GM23338 (cell line): ENCODE measurements around the gene FYN. TPM values are rescaled to one million over a fixed set of nuclear protein-coding genes. Genes with fewer than 3 reads are reported as not detected.

Source experiments
- ATAC-seq: fragments of 200-7000 bp; cut with Tn5 transposase; 3 replicates; pipeline ENCODE4 v1.9.1; 2020
- DNase-seq: peaks from one replicate; pipeline ENCODE4 v3.0.0-alpha.2; 2015; ENCODE audit warnings: low spot score
- H2AFZ ChIP-seq: fragments of 200-600 bp; sonication (generic); 2 replicates; pipeline ENCODE4 v1.8.0; 2016; ENCODE audit warnings: antibody characterized with exemption, mild to moderate bottlenecking, moderate library complexity
- H3F3A ChIP-seq: fragments of 200-600 bp; sonication (generic); replicated peaks from 2 replicates; pipeline ENCODE4 v1.8.0; 2017; ENCODE audit warnings: antibody characterized with exemption, mixed run types, low read depth
- H3K27ac ChIP-seq: fragments of 200-600 bp; sonication (generic); 2 replicates; pipeline ENCODE4 v1.6.1; 2016; ENCODE audit warnings: low read depth
- H3K27me3 ChIP-seq: fragments of 200-600 bp; sonication (generic); 2 replicates; pipeline ENCODE4 v1.8.0; 2016; ENCODE audit warnings: mild to moderate bottlenecking, mixed run types, moderate library complexity; ENCODE audit not compliant: insufficient read depth
- H3K36me3 ChIP-seq: fragments of 200-600 bp; sonication (generic); 2 replicates; pipeline ENCODE4 v1.8.0; 2016; ENCODE audit warnings: mild to moderate bottlenecking; ENCODE audit not compliant: insufficient read depth
- H3K4me1 ChIP-seq: fragments of 200-600 bp; sonication (generic); 2 replicates; pipeline ENCODE4 v1.8.0; 2016; ENCODE audit warnings: mild to moderate bottlenecking, moderate library complexity; ENCODE audit not compliant: insufficient read depth
- H3K4me2 ChIP-seq: fragments of 200-600 bp; sonication (generic); 2 replicates; pipeline ENCODE4 v1.7.1; 2017; ENCODE audit warnings: mixed run types
- H3K4me3 ChIP-seq: fragments of 200-600 bp; sonication (generic); 2 replicates; pipeline ENCODE4 v1.6.1; 2016; ENCODE audit warnings: mixed run types
- H3K79me2 ChIP-seq: fragments of 200-600 bp; sonication (generic); replicated peaks from 2 replicates; pipeline ENCODE4 v1.8.0; 2017; ENCODE audit warnings: mild to moderate bottlenecking; ENCODE audit not compliant: insufficient read depth
- H3K9me2 ChIP-seq: fragments of 200-600 bp; sonication (generic); 2 replicates; pipeline ENCODE4 v1.8.0; 2017; ENCODE audit not compliant: insufficient read depth
- H4K20me1 ChIP-seq: fragments of 200-600 bp; sonication (generic); replicated peaks from 2 replicates; pipeline ENCODE4 v1.8.0; 2017; ENCODE audit warnings: mild to moderate bottlenecking; ENCODE audit not compliant: insufficient read depth
- H3K27ac Mint-ChIP-seq: 2 replicates; pipeline ENCODE4 v1.8.0; 2020; ENCODE audit warnings: inconsistent platforms, mild to moderate bottlenecking, moderate library complexity, mixed read lengths
- H3K27me3 Mint-ChIP-seq: 3 replicates; pipeline ENCODE4 v1.8.0; 2022; ENCODE audit warnings: low read depth, mild to moderate bottlenecking, moderate library complexity, mixed read lengths, inconsistent platforms; ENCODE audit not compliant: insufficient read depth, poor library complexity
- H3K36me3 Mint-ChIP-seq: 3 replicates; pipeline ENCODE4 v1.8.0; 2021; ENCODE audit warnings: low read depth, mild to moderate bottlenecking, inconsistent platforms, moderate library complexity, mixed read lengths
- H3K4me1 Mint-ChIP-seq: 3 replicates; pipeline ENCODE4 v1.8.0; 2020; ENCODE audit warnings: mild to moderate bottlenecking, inconsistent platforms, mixed read lengths
- H3K4me3 Mint-ChIP-seq: 3 replicates; pipeline ENCODE4 v1.8.0; 2021; ENCODE audit warnings: moderate library complexity, mild to moderate bottlenecking, inconsistent platforms, mixed read lengths
- H3K9me3 Mint-ChIP-seq: 3 replicates; pipeline ENCODE4 v1.8.0; 2020; ENCODE audit warnings: moderate library complexity, mild to moderate bottlenecking, inconsistent platforms, mixed read lengths
- CREB1 ChIP-seq: fragments of 250-450 bp; sonication (Bioruptor Pico); IDR thresholded peaks from 2 replicates; pipeline ENCODE4 v1.5.0; 2020; ENCODE audit warnings: low read depth, mild to moderate bottlenecking, moderate library complexity
- EZH2phosphoT487 ChIP-seq: fragments of 200-600 bp; sonication (generic); IDR thresholded peaks from one replicate; pipeline ENCODE4 v1.8.1; 2018; ENCODE audit warnings: antibody characterized with exemption; ENCODE audit not compliant: unreplicated experiment
- JUNB ChIP-seq: IDR thresholded peaks from one replicate; pipeline ENCODE4 v1.6.1; 2016; ENCODE audit warnings: antibody characterized with exemption; ENCODE audit not compliant: unreplicated experiment
- NANOG ChIP-seq: IDR thresholded peaks from 2 replicates; pipeline ENCODE4 v1.6.1; 2016; ENCODE audit warnings: antibody characterized with exemption, borderline replicate concordance
- STAT1 ChIP-seq: IDR thresholded peaks from one replicate; pipeline ENCODE4 v1.6.1; 2016; ENCODE audit warnings: antibody characterized with exemption; ENCODE audit not compliant: unreplicated experiment
- ZNF331 ChIP-seq: fragments of 250-450 bp; sonication (Bioruptor Pico); IDR thresholded peaks from 2 replicates; pipeline ENCODE4 v1.5.0; 2020; ENCODE audit warnings: low read depth, mild to moderate bottlenecking, moderate library complexity
- polyA plus RNA-seq: library from polyadenylated mRNA; unstranded; fragments of >200 nt; fragmentation: Nextera tagmentation; extraction: Ambion mirVana; gene quantifications from 2 replicates; pipeline ENCODE4 v1.2.1, GENCODE V29; 2016
- total RNA-seq: library from RNA; depleted of rRNA; stranded (reverse); fragments of >200 nt; shearing (Covaris generic); gene quantifications from 2 replicates; pipeline ENCODE4 v1.2.3, GENCODE V29; 2014
- TF ChIP-seq, protein P1 (sequence below): IDR thresholded peaks from one replicate; pipeline ENCODE4 v1.6.1; 2018; ENCODE audit warnings: antibody characterized with exemption; ENCODE audit not compliant: unreplicated experiment
- TF ChIP-seq, protein P2 (sequence below): IDR thresholded peaks from 2 replicates; pipeline ENCODE4 v1.6.1; 2016; ENCODE audit warnings: antibody characterized with exemption
- TF ChIP-seq, protein P3 (sequence below): fragments of 250-450 bp; sonication (Bioruptor Pico); IDR thresholded peaks from 2 replicates; pipeline ENCODE4 v1.5.0; 2020; ENCODE audit warnings: mild to moderate bottlenecking, moderate library complexity
- TF ChIP-seq, protein P4 (sequence below), 2 experiments: fragments of 200-600 bp in 1 of 2; sonication (generic) in 1 of 2; conservative IDR thresholded peaks; 2 replicates each; pipeline versions ENCODE4 v1.5.1 to v1.6.1; 2016 to 2017; ENCODE audit warnings: antibody characterized with exemption in 2 of 2, low read depth in 2 of 2, mild to moderate bottlenecking in 2 of 2, moderate library complexity in 1 of 2

The FYN gene
- total and polyA plus RNA-seq, 2 experiments from 2014 or later: 46.8 to 143 TPM

DNA sequence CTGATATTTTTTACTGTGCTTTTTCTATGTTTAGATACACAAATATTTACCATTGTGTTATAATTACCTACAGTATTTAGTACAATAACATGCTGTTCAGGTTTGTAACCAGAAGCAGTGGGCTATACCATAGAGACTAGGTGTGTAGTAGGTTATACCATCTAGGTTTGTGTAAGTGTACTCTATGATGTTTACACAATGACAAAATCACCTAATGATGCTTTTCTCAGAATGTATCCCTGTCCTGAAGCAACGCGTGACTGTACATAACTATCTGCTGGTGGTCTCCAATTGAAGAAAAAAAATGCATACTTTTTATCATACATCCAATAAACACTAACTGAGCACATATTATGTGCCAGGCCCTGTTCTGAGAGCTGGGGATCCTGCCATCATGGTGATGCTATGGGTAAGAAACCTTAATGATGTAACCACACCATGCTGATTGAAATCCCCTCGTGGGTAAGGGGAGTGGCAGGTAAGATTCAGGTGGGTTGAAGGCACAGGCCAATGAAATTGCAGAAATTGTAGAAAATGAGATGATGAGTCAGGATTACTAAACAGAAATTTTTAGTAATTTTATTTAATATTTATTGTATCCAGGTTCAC, 76.8 kb downstream of the FYN start:
- Histone ChIP-seq H3K4me3 (no peak overlapping the region), H3K27me3 (no peaks in the 10 kb centered on the region), H3K79me2 (peaks cover 46% of the 10 kb centered on the region), H3K4me2 (no peak overlapping the region), H3F3A (no peaks in the 10 kb centered on the region), H3K4me1 (peaks cover 23% of the 10 kb centered on the region; the same call in 1 of the 2 replicates), H3K9me2 (no peaks in the 10 kb centered on the region), H3K27ac (no peak overlapping the region), H2AFZ (no peak overlapping the region), H3K36me3 (no peaks in the 10 kb centered on the region), H4K20me1 (peaks cover 10% of the 10 kb centered on the region; the same call in 1 of the 2 replicates)
- DNase-seq (no peak), ATAC-seq (no peak)
- no peak overlapping the region for H3K4me3 Mint-ChIP-seq
- H3K9me3 Mint-ChIP-seq: no peaks in the 10 kb centered on the region; the same call in 2 of the 3 replicates
- H3K4me1 Mint-ChIP-seq: peaks cover 52% of the 10 kb centered on the region
- no peak overlapping the region for H3K27ac Mint-ChIP-seq
- H3K36me3 Mint-ChIP-seq: no peaks in the 10 kb centered on the region
- peaks cover 2% of the 10 kb centered on the region for H3K27me3 Mint-ChIP-seq
- TF ChIP-seq STAT1 (no peak), CREB1 (CRISPR knock-in tag) (no peak), EZH2phosphoT487 (no peak), JUNB (no peak), NANOG (no peak), ZNF331 (no peak)
- TF ChIP-seq, protein P1, sequence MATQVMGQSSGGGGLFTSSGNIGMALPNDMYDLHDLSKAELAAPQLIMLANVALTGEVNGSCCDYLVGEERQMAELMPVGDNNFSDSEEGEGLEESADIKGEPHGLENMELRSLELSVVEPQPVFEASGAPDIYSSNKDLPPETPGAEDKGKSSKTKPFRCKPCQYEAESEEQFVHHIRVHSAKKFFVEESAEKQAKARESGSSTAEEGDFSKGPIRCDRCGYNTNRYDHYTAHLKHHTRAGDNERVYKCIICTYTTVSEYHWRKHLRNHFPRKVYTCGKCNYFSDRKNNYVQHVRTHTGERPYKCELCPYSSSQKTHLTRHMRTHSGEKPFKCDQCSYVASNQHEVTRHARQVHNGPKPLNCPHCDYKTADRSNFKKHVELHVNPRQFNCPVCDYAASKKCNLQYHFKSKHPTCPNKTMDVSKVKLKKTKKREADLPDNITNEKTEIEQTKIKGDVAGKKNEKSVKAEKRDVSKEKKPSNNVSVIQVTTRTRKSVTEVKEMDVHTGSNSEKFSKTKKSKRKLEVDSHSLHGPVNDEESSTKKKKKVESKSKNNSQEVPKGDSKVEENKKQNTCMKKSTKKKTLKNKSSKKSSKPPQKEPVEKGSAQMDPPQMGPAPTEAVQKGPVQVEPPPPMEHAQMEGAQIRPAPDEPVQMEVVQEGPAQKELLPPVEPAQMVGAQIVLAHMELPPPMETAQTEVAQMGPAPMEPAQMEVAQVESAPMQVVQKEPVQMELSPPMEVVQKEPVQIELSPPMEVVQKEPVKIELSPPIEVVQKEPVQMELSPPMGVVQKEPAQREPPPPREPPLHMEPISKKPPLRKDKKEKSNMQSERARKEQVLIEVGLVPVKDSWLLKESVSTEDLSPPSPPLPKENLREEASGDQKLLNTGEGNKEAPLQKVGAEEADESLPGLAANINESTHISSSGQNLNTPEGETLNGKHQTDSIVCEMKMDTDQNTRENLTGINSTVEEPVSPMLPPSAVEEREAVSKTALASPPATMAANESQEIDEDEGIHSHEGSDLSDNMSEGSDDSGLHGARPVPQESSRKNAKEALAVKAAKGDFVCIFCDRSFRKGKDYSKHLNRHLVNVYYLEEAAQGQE: no peak
- TF ChIP-seq, protein P2, sequence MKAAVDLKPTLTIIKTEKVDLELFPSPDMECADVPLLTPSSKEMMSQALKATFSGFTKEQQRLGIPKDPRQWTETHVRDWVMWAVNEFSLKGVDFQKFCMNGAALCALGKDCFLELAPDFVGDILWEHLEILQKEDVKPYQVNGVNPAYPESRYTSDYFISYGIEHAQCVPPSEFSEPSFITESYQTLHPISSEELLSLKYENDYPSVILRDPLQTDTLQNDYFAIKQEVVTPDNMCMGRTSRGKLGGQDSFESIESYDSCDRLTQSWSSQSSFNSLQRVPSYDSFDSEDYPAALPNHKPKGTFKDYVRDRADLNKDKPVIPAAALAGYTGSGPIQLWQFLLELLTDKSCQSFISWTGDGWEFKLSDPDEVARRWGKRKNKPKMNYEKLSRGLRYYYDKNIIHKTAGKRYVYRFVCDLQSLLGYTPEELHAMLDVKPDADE: no peak
- TF ChIP-seq, protein P3, sequence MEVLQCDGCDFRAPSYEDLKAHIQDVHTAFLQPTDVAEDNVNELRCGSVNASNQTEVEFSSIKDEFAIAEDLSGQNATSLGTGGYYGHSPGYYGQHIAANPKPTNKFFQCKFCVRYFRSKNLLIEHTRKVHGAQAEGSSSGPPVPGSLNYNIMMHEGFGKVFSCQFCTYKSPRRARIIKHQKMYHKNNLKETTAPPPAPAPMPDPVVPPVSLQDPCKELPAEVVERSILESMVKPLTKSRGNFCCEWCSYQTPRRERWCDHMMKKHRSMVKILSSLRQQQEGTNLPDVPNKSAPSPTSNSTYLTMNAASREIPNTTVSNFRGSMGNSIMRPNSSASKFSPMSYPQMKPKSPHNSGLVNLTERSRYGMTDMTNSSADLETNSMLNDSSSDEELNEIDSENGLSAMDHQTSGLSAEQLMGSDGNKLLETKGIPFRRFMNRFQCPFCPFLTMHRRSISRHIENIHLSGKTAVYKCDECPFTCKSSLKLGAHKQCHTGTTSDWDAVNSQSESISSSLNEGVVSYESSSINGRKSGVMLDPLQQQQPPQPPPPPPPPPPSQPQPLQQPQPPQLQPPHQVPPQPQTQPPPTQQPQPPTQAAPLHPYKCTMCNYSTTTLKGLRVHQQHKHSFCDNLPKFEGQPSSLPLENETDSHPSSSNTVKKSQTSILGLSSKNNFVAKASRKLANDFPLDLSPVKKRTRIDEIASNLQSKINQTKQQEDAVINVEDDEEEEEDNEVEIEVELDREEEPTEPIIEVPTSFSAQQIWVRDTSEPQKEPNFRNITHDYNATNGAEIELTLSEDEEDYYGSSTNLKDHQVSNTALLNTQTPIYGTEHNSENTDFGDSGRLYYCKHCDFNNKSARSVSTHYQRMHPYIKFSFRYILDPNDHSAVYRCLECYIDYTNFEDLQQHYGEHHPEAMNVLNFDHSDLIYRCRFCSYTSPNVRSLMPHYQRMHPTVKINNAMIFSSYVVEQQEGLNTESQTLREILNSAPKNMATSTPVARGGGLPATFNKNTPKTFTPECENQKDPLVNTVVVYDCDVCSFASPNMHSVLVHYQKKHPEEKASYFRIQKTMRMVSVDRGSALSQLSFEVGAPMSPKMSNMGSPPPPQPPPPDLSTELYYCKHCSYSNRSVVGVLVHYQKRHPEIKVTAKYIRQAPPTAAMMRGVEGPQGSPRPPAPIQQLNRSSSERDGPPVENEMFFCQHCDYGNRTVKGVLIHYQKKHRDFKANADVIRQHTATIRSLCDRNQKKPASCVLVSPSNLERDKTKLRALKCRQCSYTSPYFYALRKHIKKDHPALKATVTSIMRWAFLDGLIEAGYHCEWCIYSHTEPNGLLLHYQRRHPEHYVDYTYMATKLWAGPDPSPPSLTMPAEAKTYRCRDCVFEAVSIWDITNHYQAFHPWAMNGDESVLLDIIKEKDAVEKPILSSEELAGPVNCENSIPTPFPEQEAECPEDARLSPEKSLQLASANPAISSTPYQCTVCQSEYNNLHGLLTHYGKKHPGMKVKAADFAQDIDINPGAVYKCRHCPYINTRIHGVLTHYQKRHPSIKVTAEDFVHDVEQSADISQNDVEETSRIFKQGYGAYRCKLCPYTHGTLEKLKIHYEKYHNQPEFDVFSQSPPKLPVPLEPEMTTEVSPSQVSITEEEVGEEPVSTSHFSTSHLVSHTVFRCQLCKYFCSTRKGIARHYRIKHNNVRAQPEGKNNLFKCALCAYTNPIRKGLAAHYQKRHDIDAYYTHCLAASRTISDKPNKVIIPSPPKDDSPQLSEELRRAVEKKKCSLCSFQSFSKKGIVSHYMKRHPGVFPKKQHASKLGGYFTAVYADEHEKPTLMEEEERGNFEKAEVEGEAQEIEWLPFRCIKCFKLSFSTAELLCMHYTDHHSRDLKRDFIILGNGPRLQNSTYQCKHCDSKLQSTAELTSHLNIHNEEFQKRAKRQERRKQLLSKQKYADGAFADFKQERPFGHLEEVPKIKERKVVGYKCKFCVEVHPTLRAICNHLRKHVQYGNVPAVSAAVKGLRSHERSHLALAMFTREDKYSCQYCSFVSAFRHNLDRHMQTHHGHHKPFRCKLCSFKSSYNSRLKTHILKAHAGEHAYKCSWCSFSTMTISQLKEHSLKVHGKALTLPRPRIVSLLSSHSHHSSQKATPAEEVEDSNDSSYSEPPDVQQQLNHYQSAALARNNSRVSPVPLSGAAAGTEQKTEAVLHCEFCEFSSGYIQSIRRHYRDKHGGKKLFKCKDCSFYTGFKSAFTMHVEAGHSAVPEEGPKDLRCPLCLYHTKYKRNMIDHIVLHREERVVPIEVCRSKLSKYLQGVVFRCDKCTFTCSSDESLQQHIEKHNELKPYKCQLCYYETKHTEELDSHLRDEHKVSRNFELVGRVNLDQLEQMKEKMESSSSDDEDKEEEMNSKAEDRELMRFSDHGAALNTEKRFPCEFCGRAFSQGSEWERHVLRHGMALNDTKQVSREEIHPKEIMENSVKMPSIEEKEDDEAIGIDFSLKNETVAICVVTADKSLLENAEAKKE (CRISPR knock-in tag): no peak
- TF ChIP-seq, protein P4, sequence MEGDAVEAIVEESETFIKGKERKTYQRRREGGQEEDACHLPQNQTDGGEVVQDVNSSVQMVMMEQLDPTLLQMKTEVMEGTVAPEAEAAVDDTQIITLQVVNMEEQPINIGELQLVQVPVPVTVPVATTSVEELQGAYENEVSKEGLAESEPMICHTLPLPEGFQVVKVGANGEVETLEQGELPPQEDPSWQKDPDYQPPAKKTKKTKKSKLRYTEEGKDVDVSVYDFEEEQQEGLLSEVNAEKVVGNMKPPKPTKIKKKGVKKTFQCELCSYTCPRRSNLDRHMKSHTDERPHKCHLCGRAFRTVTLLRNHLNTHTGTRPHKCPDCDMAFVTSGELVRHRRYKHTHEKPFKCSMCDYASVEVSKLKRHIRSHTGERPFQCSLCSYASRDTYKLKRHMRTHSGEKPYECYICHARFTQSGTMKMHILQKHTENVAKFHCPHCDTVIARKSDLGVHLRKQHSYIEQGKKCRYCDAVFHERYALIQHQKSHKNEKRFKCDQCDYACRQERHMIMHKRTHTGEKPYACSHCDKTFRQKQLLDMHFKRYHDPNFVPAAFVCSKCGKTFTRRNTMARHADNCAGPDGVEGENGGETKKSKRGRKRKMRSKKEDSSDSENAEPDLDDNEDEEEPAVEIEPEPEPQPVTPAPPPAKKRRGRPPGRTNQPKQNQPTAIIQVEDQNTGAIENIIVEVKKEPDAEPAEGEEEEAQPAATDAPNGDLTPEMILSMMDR (conservative IDR thresholded peaks at IDR 0.05; ENCODE audit: low read depth in 2 of 2): no peak
